Testis (tissue), 2 donors: ENCODE data around the gene SLC4A5.

ENCODE experiments used
- POLR2A ChIP-seq: fragments of 450-650 bp; IDR thresholded peaks from one replicate; pipeline ENCODE4 v1.6.1; 2017; ENCODE audit warnings: antibody characterized with exemption, mild to moderate bottlenecking, moderate library complexity
- TF ChIP-seq, protein P1 (sequence below), 3 experiments: fragments of 450-650 bp in 2 of 3; fragments of 200-600 bp in 1 of 3; sonication (generic) in 1 of 3; IDR thresholded peaks; one replicate each; pipeline ENCODE4 v1.5.1; 2016 to 2019; ENCODE audit warnings: antibody characterized with exemption in 3 of 3, mild to moderate bottlenecking in 2 of 3, moderate library complexity in 1 of 3

DNA sequence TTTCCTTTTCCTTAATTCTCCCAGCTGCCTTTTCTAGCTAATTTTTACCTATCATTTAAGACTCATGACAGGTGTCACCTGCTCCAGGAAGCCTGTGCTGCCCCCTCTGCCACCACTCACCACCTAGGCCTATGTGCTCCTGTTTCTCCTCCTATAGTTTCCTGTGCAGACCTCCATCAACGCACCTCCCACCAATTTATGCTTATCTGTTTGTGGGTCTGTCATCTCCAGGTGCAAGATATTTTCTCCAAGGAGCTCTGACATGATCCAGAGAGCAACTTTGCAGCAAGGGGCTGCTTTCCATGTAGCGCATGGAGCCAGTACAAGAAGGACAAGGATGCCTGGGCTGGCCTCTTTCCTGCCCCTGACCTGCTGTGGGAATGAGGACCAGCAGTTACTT is 42.7 kb downstream of the SLC4A5 start:
- TF ChIP-seq, protein P1, sequence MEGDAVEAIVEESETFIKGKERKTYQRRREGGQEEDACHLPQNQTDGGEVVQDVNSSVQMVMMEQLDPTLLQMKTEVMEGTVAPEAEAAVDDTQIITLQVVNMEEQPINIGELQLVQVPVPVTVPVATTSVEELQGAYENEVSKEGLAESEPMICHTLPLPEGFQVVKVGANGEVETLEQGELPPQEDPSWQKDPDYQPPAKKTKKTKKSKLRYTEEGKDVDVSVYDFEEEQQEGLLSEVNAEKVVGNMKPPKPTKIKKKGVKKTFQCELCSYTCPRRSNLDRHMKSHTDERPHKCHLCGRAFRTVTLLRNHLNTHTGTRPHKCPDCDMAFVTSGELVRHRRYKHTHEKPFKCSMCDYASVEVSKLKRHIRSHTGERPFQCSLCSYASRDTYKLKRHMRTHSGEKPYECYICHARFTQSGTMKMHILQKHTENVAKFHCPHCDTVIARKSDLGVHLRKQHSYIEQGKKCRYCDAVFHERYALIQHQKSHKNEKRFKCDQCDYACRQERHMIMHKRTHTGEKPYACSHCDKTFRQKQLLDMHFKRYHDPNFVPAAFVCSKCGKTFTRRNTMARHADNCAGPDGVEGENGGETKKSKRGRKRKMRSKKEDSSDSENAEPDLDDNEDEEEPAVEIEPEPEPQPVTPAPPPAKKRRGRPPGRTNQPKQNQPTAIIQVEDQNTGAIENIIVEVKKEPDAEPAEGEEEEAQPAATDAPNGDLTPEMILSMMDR (IDR thresholded peaks at IDR 0.05) = no peak
- no peak for TF ChIP-seq POLR2A
